ENCODE measurements around the gene C3orf38.

Gene C3orf38

GRCh38 chr3:88188436-88188835 is 38.7 kb downstream of the C3orf38 start:
- FAIRE-seq: no peak
- no peak for TF ChIP-seq POU2F2 (IDR thresholded peaks at IDR 0.05; ENCODE audit: low read depth, low read length)
- no peak for TF ChIP-seq PAX5 (IDR thresholded peaks at IDR 0.05; ENCODE audit: insufficient read depth, low read length, severe bottlenecking)
- no peak for TF ChIP-seq TAF1 (IDR thresholded peaks at IDR 0.05; ENCODE audit: low read depth, low read length)
- no peak for TF ChIP-seq POLR2AphosphoS5 (IDR thresholded peaks at IDR 0.05; ENCODE audit: low read depth, low read length)
- TF ChIP-seq POLR2A (IDR thresholded peaks at IDR 0.05; ENCODE audit: low read depth, low read length): no peak
- no peak for TF ChIP-seq SPI1 (IDR thresholded peaks at IDR 0.05; ENCODE audit: low read depth, low read length)
- DNase-seq (ENCODE audit: insufficient read length, low spot score): no peak

DNA sequence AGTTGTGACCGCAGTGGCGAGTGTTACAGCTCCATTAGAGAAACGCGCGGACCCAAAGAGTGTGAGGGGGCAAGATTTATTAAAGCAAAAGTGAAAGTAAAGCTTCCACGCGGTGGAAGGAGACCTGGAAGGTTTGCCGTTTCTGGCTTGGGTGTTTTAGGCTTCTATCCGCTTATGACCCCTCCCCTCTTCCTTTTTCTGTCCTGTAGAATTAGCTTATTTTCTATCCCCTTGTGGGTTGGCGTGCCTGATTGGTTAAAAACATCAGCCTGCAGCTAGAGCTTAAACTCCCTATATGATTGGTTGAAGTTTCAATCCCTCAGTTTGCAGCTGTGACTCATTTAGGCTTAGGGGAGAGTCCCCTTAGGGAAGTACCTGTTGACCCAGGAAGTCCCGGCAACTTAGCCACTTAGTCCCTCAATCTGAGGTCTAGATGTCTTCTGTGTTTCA is 39.6 kb downstream of the C3orf38 start:
- FAIRE-seq (no peak), DNase-seq (ENCODE audit: insufficient read length, low spot score) (no peak)
- TF ChIP-seq SPI1 (IDR thresholded peaks at IDR 0.05; ENCODE audit: low read depth, low read length) (no peak), POU2F2 (IDR thresholded peaks at IDR 0.05; ENCODE audit: low read depth, low read length) (no peak), POLR2A (IDR thresholded peaks at IDR 0.05; ENCODE audit: low read depth, low read length) (no peak), PAX5 (IDR thresholded peaks at IDR 0.05; ENCODE audit: insufficient read depth, low read length, severe bottlenecking) (no peak), POLR2AphosphoS5 (IDR thresholded peaks at IDR 0.05; ENCODE audit: low read depth, low read length) (no peak), TAF1 (IDR thresholded peaks at IDR 0.05; ENCODE audit: low read depth, low read length) (no peak)

DNA sequence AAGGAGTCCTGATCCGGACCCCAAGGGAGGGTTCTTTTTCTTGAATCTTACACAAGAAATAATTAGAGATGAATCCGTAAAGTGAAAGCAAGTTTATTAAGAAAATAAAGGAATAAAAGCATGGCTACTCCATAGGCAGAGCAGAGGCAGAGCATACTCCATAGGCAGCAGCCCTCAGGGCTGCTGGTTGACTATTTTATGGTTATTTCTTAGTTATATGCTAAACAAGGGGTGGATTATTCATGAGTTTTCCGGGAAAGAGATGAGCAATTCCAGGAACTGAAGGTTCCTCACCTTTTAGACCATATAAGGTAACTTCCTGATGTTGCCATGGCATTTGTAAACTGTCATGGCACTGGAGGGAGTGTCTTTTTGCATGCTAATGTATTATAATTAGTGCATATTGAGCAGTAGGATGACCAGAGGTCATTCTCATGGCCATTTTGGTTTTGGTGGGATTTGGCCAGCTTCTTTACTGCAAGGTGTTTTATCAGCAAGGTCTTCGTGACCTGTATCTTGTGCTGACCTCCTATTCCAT is 42.2 kb downstream of the C3orf38 start:
- FAIRE-seq (no peak), DNase-seq (ENCODE audit: insufficient read length, low spot score) (no peak)
- TF ChIP-seq SPI1 (IDR thresholded peaks at IDR 0.05; ENCODE audit: low read depth, low read length): no peak
- no peak for TF ChIP-seq POLR2A (IDR thresholded peaks at IDR 0.05; ENCODE audit: low read depth, low read length)
- no peak for TF ChIP-seq POLR2AphosphoS5 (IDR thresholded peaks at IDR 0.05; ENCODE audit: low read depth, low read length)
- TF ChIP-seq POU2F2 (IDR thresholded peaks at IDR 0.05; ENCODE audit: low read depth, low read length): no peak

DNA sequence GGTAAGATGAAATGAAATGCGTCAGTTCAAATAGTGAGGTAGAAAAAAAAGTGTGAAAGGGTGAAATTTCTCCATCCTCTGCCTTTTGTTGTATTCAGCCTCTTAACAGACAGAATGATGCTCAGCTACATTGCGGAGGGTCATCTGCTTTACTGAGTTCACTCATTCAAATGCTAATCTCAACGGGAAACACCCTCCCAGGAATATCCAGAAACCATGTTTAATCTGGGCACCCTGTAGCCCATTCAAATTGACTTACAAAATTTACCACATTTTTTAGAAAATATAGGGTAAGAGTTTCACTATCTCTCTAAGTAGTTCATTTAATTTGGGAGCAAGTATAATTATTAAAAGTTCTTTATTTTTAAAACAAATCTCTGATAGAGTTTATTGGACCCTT is 42.9 kb downstream of the C3orf38 start:
- TF ChIP-seq POLR2AphosphoS5 (IDR thresholded peaks at IDR 0.05; ENCODE audit: low read depth, low read length) (no peak), PAX5 (IDR thresholded peaks at IDR 0.05; ENCODE audit: insufficient read depth, low read length, severe bottlenecking) (no peak), TAF1 (IDR thresholded peaks at IDR 0.05; ENCODE audit: low read depth, low read length) (no peak), POU2F2 (IDR thresholded peaks at IDR 0.05; ENCODE audit: low read depth, low read length) (no peak), POLR2A (IDR thresholded peaks at IDR 0.05; ENCODE audit: low read depth, low read length) (no peak)
- no peak for FAIRE-seq
- DNase-seq (ENCODE audit: insufficient read length, low spot score): no peak

DNA sequence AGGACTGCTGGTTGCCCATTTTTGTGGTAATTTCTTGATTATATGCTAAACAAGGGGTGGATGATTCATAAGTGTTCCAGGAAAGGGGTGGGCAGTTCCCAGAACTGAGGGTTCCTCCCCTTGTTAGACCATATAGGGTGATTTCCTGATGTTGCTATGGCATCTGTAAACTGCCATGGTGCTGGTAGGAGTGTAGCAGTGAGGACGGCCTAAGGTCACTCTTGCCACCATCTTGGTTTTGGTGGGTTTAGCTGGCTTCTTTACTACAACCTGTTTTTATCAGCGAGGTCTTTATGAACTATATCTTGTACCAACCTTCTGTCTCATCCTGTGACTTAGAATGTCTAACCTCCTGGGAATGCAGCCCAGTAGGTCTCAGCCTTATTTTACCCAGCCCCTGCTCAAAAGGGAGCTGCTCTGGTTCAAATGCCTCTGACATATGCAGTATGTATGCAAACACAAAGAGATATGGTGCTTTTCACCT is 46.2 kb downstream of the C3orf38 start:
- no peak for DNase-seq (ENCODE audit: insufficient read length, low spot score)
- no peak for TF ChIP-seq POU2F2 (IDR thresholded peaks at IDR 0.05; ENCODE audit: low read depth, low read length)
- no peak for TF ChIP-seq PAX5 (IDR thresholded peaks at IDR 0.05; ENCODE audit: insufficient read depth, low read length, severe bottlenecking)
- no peak for FAIRE-seq

- no peak for DNase-seq (ENCODE audit: insufficient read length, low spot score)
- TF ChIP-seq SPI1 (IDR thresholded peaks at IDR 0.05; ENCODE audit: low read depth, low read length) (no peak), POLR2A (IDR thresholded peaks at IDR 0.05; ENCODE audit: low read depth, low read length) (no peak), POU2F2 (IDR thresholded peaks at IDR 0.05; ENCODE audit: low read depth, low read length) (no peak), PAX5 (IDR thresholded peaks at IDR 0.05; ENCODE audit: insufficient read depth, low read length, severe bottlenecking) (no peak), TAF1 (IDR thresholded peaks at IDR 0.05; ENCODE audit: low read depth, low read length) (no peak)
- no peak for FAIRE-seq
These were observed 48.4 kb downstream of the C3orf38 start for GRCh38 chr3:88198121-88198520.

DNA sequence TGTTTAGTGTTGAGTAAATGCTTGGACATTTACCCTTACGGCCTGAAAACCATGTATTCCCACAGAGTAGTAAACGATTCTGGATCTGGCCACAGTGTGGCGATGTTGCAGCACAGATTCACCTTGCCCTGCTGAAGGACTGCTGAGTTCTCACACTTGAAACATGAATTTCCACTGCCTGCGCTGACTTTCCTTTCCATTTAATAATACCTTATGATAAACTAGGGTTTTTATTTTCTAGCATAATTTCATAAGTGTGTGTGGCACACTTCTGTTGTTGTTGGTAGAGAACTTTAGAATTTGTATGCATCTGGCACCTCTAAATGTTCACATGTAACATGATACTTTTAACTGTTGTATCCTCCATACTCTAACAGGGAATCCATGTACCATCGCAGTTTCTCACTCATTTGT is 53.9 kb downstream of the C3orf38 start:
- FAIRE-seq (peak; percentile 82), DNase-seq (ENCODE audit: insufficient read length, low spot score) (peak; percentile 26)

More for the DNA sequence above, 53.9 kb downstream of the C3orf38 start:
- TF ChIP-seq POLR2AphosphoS5 (IDR thresholded peaks at IDR 0.05; ENCODE audit: low read depth, low read length): no peak
- TF ChIP-seq PAX5 (IDR thresholded peaks at IDR 0.05; ENCODE audit: insufficient read depth, low read length, severe bottlenecking): no peak
- no peak for TF ChIP-seq TAF1 (IDR thresholded peaks at IDR 0.05; ENCODE audit: low read depth, low read length)
- TF ChIP-seq POLR2A (IDR thresholded peaks at IDR 0.05; ENCODE audit: low read depth, low read length): no peak
- no peak for TF ChIP-seq POU2F2 (IDR thresholded peaks at IDR 0.05; ENCODE audit: low read depth, low read length)
- no peak for TF ChIP-seq SPI1 (IDR thresholded peaks at IDR 0.05; ENCODE audit: low read depth, low read length)

Measured in GM12891 (cell line).